HepG2 (cell line): ENCODE measurements around the gene KRT33A.

Experiments
- CTCF ChIP-seq: sonication (generic); formaldehyde crosslinking; IDR thresholded peaks from 2 replicates; pipeline ENCODE4 v1.5.0; 2020; ENCODE audit warnings: mild to moderate bottlenecking, missing genetic modification reagents, moderate library complexity
- DPF2 ChIP-seq: sonication (generic); formaldehyde crosslinking; IDR thresholded peaks from 2 replicates; pipeline ENCODE4 v1.4.0; 2020; ENCODE audit warnings: mild to moderate bottlenecking, low read depth, missing genetic modification reagents, borderline replicate concordance
- EZH2 ChIP-seq: conservative IDR thresholded peaks from 2 replicates; pipeline ENCODE4 v1.6.1; 2012; ENCODE audit warnings: mild to moderate bottlenecking, low read depth, low read length, moderate library complexity
- MXI1 ChIP-seq: IDR thresholded peaks from 3 replicates; pipeline ENCODE4 v1.6.1; 2012; ENCODE audit warnings: low read depth, low read length, inconsistent platforms, borderline replicate concordance
- NKX3-1 ChIP-seq: sonication (generic); formaldehyde crosslinking; IDR thresholded peaks from 2 replicates; pipeline ENCODE4 v1.5.0; 2020; ENCODE audit warnings: missing genetic modification reagents
- PAXIP1 ChIP-seq: sonication (generic); formaldehyde crosslinking; conservative IDR thresholded peaks from 2 replicates; pipeline ENCODE4 v1.4.0; 2020; ENCODE audit warnings: mild to moderate bottlenecking, missing genetic modification reagents, moderate library complexity
- RAD21 ChIP-seq: fragments of 450-650 bp; formaldehyde crosslinking; IDR thresholded peaks from 2 replicates; pipeline ENCODE4 v1.5.0; 2020; ENCODE audit warnings: mild to moderate bottlenecking
- RAD51 ChIP-seq: fragments of 450-650 bp; IDR thresholded peaks from 2 replicates; pipeline ENCODE4 v1.6.1; 2016; ENCODE audit warnings: borderline replicate concordance
- ZNF605 ChIP-seq: sonication (generic); formaldehyde crosslinking; IDR thresholded peaks from 2 replicates; pipeline ENCODE4 v1.8.0; 2022; ENCODE audit warnings: mild to moderate bottlenecking, missing genetic modification reagents
- ZNF792 ChIP-seq: IDR thresholded peaks from 2 replicates; pipeline ENCODE4 v1.6.1; 2016

GRCh38 chr17:41369713-41370112, 19.1 kb upstream of the KRT33A start, which contains the start of gene KRT33B:
- no peak for TF ChIP-seq RAD21
- TF ChIP-seq ZNF792 (CRISPR knock-in tag) = no peak
- TF ChIP-seq MXI1 = no peak
- TF ChIP-seq DPF2 (CRISPR knock-in tag) = no peak
- no peak for TF ChIP-seq RAD51
- TF ChIP-seq NKX3-1 = no peak
- TF ChIP-seq PAXIP1 (CRISPR knock-in tag) = no peak
- no peak for TF ChIP-seq CTCF (CRISPR knock-in tag)
- no peak for TF ChIP-seq ZNF605 (CRISPR knock-in tag)
- TF ChIP-seq EZH2 = no peak
